ENCODE results near the gene BORCS6. TPM values are rescaled to one million over a fixed set of nuclear protein-coding genes. Genes with fewer than 3 reads are reported as not detected.
A peak's percentile ranks its signal among the peaks of the same experiment; 100 is the strongest.

The BORCS6 gene
- total RNA-seq, 1 donor from 2014 or later = 7.8 TPM

DNA sequence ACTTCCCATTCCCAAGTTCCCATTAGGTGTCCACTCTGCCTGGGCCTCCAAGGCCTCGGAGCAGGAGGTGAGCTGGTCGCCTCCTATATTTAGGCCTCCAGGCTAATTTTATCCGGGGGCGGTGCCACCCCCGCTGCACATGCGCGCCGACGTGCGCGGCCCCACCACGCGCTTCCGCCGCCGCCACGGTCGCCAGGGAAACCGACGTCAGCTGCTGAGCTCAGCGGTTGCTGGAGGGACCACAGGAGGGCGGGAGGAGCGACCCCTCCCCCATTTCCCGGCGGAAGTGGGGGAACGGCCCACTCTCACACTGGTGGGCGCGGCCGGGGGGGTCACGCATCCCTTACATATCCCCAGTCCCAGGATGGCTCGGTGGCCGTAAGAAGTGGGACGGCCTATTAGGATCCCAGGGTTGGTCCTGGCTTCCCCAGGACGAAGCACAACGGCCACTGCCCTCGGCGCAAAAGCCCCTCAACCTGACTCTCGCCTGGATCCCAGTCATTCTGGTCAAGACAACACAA lies 38.8 kb downstream of the BORCS6 start:
- intact Hi-C loops (cut with DNase I) = no loop called here
- Histone ChIP-seq H3K36me3 (peaks cover 57% of the 10 kb centered on the region), H3K4me3 (peak overlapping the region; percentile 85), H3K27ac (peak overlapping the region; percentile 100), H3K27me3 (no peaks in the 10 kb centered on the region), H3K9me3 (no peaks in the 10 kb centered on the region), H3K4me1 (peaks cover 34% of the 10 kb centered on the region)
- TF ChIP-seq, protein P1, sequence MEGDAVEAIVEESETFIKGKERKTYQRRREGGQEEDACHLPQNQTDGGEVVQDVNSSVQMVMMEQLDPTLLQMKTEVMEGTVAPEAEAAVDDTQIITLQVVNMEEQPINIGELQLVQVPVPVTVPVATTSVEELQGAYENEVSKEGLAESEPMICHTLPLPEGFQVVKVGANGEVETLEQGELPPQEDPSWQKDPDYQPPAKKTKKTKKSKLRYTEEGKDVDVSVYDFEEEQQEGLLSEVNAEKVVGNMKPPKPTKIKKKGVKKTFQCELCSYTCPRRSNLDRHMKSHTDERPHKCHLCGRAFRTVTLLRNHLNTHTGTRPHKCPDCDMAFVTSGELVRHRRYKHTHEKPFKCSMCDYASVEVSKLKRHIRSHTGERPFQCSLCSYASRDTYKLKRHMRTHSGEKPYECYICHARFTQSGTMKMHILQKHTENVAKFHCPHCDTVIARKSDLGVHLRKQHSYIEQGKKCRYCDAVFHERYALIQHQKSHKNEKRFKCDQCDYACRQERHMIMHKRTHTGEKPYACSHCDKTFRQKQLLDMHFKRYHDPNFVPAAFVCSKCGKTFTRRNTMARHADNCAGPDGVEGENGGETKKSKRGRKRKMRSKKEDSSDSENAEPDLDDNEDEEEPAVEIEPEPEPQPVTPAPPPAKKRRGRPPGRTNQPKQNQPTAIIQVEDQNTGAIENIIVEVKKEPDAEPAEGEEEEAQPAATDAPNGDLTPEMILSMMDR (IDR thresholded peaks at IDR 0.05) = no peak
- ATAC-seq (peak; percentile 49), DNase-seq (peak; percentile 95)

DNA sequence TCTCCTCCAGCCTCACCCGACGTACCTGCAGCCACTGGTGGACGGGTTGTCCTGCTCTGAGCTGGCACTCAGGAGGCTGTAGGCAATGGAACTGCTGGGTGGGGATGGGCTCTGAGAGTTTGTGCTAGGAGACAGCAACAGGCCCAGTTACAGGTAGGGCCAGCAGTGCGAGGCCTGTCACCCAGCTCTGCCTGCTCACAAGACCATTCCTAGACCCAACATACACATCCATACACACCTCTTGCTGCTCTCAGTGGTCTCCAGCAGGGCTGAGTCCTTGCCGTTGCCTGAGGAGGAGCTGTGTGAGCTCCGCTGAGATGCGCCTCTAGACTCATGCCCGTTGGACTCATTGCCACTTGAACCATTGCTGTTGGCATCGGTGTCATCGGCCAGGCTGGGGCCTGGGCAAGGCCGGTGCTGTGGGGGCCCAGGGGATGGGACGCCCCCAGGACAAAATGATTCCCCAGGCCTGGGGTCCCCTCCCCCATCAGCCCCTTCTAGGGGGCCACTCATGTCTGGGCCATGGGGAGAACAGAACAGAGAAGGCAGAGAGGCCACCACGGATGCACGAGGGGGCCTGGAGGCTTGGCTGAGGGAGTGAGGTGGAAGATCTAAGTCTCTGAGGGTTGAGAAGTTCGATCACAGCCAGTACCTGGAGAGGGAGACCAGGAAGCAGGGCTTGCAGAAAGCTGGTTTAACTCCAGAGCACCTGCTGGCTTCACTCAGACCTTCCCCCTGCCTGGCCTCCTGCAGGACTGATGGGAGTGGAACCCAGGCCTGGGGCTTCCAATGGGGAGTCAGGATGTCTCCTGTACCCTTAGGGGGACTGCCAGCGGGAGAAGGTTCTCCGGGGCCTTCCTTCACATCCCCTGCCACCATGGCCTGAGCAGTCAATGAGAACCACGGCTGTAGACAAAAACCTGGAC lies 39.5 kb downstream of the BORCS6 start:
- Histone ChIP-seq H3K27me3 (no peaks in the 10 kb centered on the region), H3K27ac (peak overlapping the region; percentile 100), H3K4me1 (peaks cover 34% of the 10 kb centered on the region), H3K36me3 (peaks cover 64% of the 10 kb centered on the region), H3K4me3 (peak overlapping the region; percentile 85), H3K9me3 (no peaks in the 10 kb centered on the region)
- TF ChIP-seq, protein P1 (IDR thresholded peaks at IDR 0.05) = no peak
- no peak for ATAC-seq
- intact Hi-C loops (cut with DNase I) = no loop called here
- DNase-seq = peak; percentile 65

DNA sequence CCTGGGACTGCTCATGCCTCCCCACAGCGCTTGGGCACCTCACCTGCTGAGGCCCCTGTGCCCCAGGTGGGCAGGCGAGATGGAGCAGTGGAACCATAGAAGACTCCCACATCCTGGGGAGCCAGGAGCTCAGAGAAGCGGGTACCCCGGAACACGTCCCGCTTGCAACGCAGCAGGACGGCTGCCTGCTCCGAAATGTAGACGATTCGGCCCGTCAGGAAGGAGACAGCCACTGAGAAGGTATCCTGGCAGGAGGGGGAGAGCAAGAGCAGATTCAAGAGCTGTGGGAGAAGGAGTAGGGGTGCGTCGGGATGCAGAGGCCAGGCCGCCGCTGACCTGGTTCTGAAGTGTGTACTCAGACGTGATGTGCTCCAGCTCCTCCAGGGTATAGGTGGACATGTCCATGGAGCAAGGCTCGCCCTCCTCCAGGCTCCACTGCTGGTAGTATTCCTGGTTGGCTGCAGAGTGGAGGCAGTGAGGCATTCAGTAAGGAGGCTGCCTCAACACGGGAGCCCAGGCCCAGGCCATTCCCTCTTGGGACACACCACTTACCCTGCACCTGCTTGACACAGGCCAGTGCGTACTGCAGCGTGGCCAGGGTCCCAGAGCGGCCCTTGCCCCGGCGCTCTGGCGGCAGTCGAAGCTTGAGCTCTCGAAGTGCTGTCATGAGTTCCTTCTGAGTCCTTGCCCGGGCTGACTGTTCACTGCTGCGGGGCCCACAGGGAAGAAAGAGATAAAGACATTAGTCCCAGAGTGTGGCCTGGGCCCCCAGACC lies 40.4 kb downstream of the BORCS6 start:
- DNase-seq (no peak), ATAC-seq (no peak)
- H3K4me3 ChIP-seq = no peak overlapping the region
- intact Hi-C loops (cut with DNase I) = no loop called here
- no peaks in the 10 kb centered on the region for H3K9me3 ChIP-seq
- peaks cover 34% of the 10 kb centered on the region for H3K4me1 ChIP-seq
- peaks cover 73% of the 10 kb centered on the region for H3K36me3 ChIP-seq
- H3K27me3 ChIP-seq = no peaks in the 10 kb centered on the region
- peak overlapping the region; percentile 100 for H3K27ac ChIP-seq
- TF ChIP-seq, protein P1 (IDR thresholded peaks at IDR 0.05) = no peak

DNA sequence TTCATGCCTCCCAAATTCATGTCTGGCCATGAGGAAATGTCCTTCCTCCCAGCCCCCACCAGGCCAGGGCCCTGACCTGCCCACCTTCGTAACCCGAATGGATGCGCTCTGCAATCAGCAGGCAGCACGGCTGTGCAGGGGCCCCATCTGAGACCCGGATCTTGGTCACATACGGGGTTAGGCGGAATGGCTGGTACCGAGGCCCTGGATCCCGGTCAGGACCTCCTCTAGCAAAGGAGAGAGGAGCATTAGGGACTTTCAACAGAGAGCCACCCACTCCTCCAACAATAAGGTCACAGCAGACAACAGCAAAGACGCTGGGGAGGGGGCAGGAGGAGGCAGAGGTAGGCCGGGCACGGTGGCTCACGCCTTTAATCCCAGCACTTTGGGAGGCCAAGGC lies 41.4 kb downstream of the BORCS6 start:
- DNase-seq (peak; percentile 51), ATAC-seq (no peak)
- H3K36me3 ChIP-seq = peaks cover 83% of the 10 kb centered on the region
- TF ChIP-seq, protein P1 (IDR thresholded peaks at IDR 0.05) = no peak
- no peak overlapping the region for H3K4me3 ChIP-seq
- peaks cover 29% of the 10 kb centered on the region for H3K4me1 ChIP-seq
- no peaks in the 10 kb centered on the region for H3K27me3 ChIP-seq
- no peaks in the 10 kb centered on the region for H3K9me3 ChIP-seq
- no peak overlapping the region for H3K27ac ChIP-seq
- intact Hi-C loops (cut with DNase I) = no loop called here

DNA sequence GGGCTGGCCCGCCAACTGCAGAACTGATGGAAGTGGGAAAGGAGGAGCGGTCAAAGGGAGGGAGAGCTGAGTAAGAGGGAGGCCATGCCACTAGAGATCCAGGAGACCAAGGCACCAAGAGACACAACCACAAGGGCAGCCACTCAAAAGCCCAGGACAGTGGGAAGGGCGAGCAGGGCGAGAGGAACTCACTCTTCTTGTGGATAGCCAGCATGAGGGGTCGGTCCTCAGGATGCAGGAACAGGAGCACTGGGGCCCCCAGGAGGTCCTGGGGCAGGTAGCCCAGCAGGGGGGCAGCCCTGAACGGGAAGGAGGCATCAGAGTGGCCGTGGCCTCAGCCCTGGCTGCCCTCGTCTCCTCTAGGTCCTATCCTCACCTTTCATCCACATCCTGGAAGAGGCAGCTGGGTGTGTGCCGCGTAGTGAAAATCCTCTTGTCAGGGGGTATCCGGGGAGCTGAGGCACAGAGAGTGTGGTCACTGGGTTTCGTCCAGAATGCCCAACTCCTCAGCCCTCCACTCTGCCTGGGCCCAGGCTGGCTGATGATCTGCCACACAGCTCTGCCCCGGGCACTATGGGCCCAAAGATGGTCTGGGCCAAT lies 42.1 kb downstream of the BORCS6 start:
- TF ChIP-seq, protein P1 (IDR thresholded peaks at IDR 0.05) = no peak
- H3K4me1 ChIP-seq = peaks cover 23% of the 10 kb centered on the region
- peak overlapping the region; percentile 24 for H3K27ac ChIP-seq
- no peaks in the 10 kb centered on the region for H3K27me3 ChIP-seq
- H3K36me3 ChIP-seq = peaks cover 85% of the 10 kb centered on the region
- H3K4me3 ChIP-seq = no peak overlapping the region
- H3K9me3 ChIP-seq = no peaks in the 10 kb centered on the region
- intact Hi-C loops (cut with DNase I) = no loop called here
- no peak for ATAC-seq
- no peak for DNase-seq
